Activated naive CD4-positive, alpha-beta T cell treated with anti-CD3 and anti-CD28 coated beads, Interleukin-2, amount 50 U/mL, for 72 hours (primary cell): Measurements from ENCODE around the gene CXXC4. TPM values are rescaled to one million over a fixed set of nuclear protein-coding genes. Genes with fewer than 3 reads are reported as not detected.

Source experiments
- ATAC-seq, 2 donors: fragments of 150-1000 bp; cut with Tn5 transposase; 2 replicates each; pipeline ENCODE4 v1.10.0; 2021; ENCODE audit warnings: mild to moderate bottlenecking in 2 of 2, moderate library complexity in 2 of 2
- DNase-seq, 2 donors: peaks; one replicate each; pipeline ENCODE4 v3.0.0; 2021 to 2022; ENCODE audit warnings: low spot score in 2 of 2
- H3K27ac Mint-ChIP-seq, 2 donors: one replicate each; pipeline ENCODE4 v1.8.0; 2022; ENCODE audit warnings: mild to moderate bottlenecking in 2 of 2, mixed read lengths in 2 of 2
- H3K36me3 Mint-ChIP-seq, 2 donors: one replicate each; pipeline ENCODE4 v1.8.0; 2022; ENCODE audit warnings: mixed read lengths in 2 of 2
- H3K9me3 Mint-ChIP-seq, 2 donors: one replicate each; pipeline ENCODE4 v1.8.0; 2022; ENCODE audit warnings: mixed read lengths in 2 of 2
- total RNA-seq, 2 donors: library from RNA; stranded (reverse); gene quantifications; one replicate each; pipeline ENCODE4 v1.2.3, GENCODE V29; 2022

The CXXC4 gene
- total RNA-seq, 2 donors from 2014 or later: not detected

- Mint-ChIP-seq H3K9me3 (no peaks in the 10 kb centered on the region), H3K27ac (no peak overlapping the region), H3K36me3 (peaks cover 8 to 24% of the 10 kb centered on the region in 2 donors)
- no peak for DNase-seq
- ATAC-seq: no peak
Measured at GRCh38 chr4:104492183-104492771, 2.4 kb downstream of the CXXC4 start.

GRCh38 chr4:104491481-104492182 lies 3.1 kb downstream of the CXXC4 start:
- no peak for DNase-seq
- peak in 1 of 2 donors; percentile 50 for ATAC-seq
- H3K36me3 Mint-ChIP-seq: peaks cover 8 to 24% of the 10 kb centered on the region in 2 donors
- no peaks in the 10 kb centered on the region for H3K9me3 Mint-ChIP-seq
- H3K27ac Mint-ChIP-seq: no peak overlapping the region

GRCh38 chr4:104490770-104491480 lies 3.8 kb downstream of the CXXC4 start:
- Mint-ChIP-seq H3K36me3 (peaks cover 8 to 24% of the 10 kb centered on the region in 2 donors), H3K9me3 (no peaks in the 10 kb centered on the region), H3K27ac (no peak overlapping the region)
- ATAC-seq (peak in 1 of 2 donors; percentile 27), DNase-seq (peak in 1 of 2 donors; percentile 12)

- no peak overlapping the region for H3K27ac Mint-ChIP-seq
- DNase-seq: no peak
Measured at GRCh38 chr4:104490096-104490769, 4.5 kb downstream of the CXXC4 start.

GRCh38 chr4:104489731-104490095 lies 5.0 kb downstream of the CXXC4 start:
- H3K27ac Mint-ChIP-seq: no peak overlapping the region

More at GRCh38 chr4:104490096-104490769, 4.5 kb downstream of the CXXC4 start:
- H3K36me3 Mint-ChIP-seq: peaks cover 1 to 18% of the 10 kb centered on the region in 2 donors
- no peaks in the 10 kb centered on the region for H3K9me3 Mint-ChIP-seq
- ATAC-seq: peak in 1 of 2 donors; percentile 55

GRCh38 chr4:104488151-104488550 lies 6.5 kb downstream of the CXXC4 start:
- Mint-ChIP-seq H3K36me3 (peaks cover 0 to 11% of the 10 kb centered on the region in 2 donors), H3K27ac (no peak overlapping the region)
- ATAC-seq: no peak

More at GRCh38 chr4:104489731-104490095, 5.0 kb downstream of the CXXC4 start:
- DNase-seq: no peak
- Mint-ChIP-seq H3K36me3 (peaks cover 0 to 15% of the 10 kb centered on the region in 2 donors), H3K9me3 (no peaks in the 10 kb centered on the region)
- ATAC-seq: no peak

GRCh38 chr4:104486716-104487504 lies 7.8 kb downstream of the CXXC4 start:
- DNase-seq: no peak
- H3K36me3 Mint-ChIP-seq: peaks cover 0 to 11% of the 10 kb centered on the region in 2 donors
- H3K9me3 Mint-ChIP-seq: no peaks in the 10 kb centered on the region
- no peak overlapping the region for H3K27ac Mint-ChIP-seq
- ATAC-seq: no peak

More at GRCh38 chr4:104488151-104488550, 6.5 kb downstream of the CXXC4 start:
- H3K9me3 Mint-ChIP-seq: no peaks in the 10 kb centered on the region
- no peak for DNase-seq

GRCh38 chr4:104475652-104476051 lies 19.0 kb downstream of the CXXC4 start:
- Mint-ChIP-seq H3K27ac (no peak overlapping the region), H3K36me3 (no peaks in the 10 kb centered on the region), H3K9me3 (peaks cover 0 to under 1% of the 10 kb centered on the region in 2 donors)
- no peak for DNase-seq
- ATAC-seq: no peak

GRCh38 chr4:104472766-104473165 lies 21.9 kb downstream of the CXXC4 start:
- no peak for ATAC-seq

GRCh38 chr4:104470770-104471169 lies 23.9 kb downstream of the CXXC4 start:
- H3K36me3 Mint-ChIP-seq: no peaks in the 10 kb centered on the region

More at GRCh38 chr4:104472766-104473165, 21.9 kb downstream of the CXXC4 start:
- Mint-ChIP-seq H3K9me3 (no peaks in the 10 kb centered on the region), H3K27ac (no peak overlapping the region), H3K36me3 (no peaks in the 10 kb centered on the region)
- DNase-seq: no peak

GRCh38 chr4:104469794-104470193 lies 24.9 kb downstream of the CXXC4 start:
- no peak for ATAC-seq
- H3K9me3 Mint-ChIP-seq: no peaks in the 10 kb centered on the region
- DNase-seq: no peak
- H3K36me3 Mint-ChIP-seq: no peaks in the 10 kb centered on the region
- H3K27ac Mint-ChIP-seq: no peak overlapping the region

More at GRCh38 chr4:104470770-104471169, 23.9 kb downstream of the CXXC4 start:
- Mint-ChIP-seq H3K27ac (no peak overlapping the region), H3K9me3 (no peaks in the 10 kb centered on the region)
- ATAC-seq (no peak), DNase-seq (no peak)

- Mint-ChIP-seq H3K27ac (no peak overlapping the region), H3K9me3 (peaks cover 6 to 7% of the 10 kb centered on the region in 2 donors), H3K36me3 (no peaks in the 10 kb centered on the region)
- ATAC-seq: no peak
- DNase-seq: no peak
Measured at GRCh38 chr4:104465619-104466018, 29.1 kb downstream of the CXXC4 start.

GRCh38 chr4:104465201-104465600 lies 29.5 kb downstream of the CXXC4 start:
- DNase-seq: no peak
- Mint-ChIP-seq H3K36me3 (no peaks in the 10 kb centered on the region), H3K27ac (no peak overlapping the region), H3K9me3 (peaks cover 6 to 7% of the 10 kb centered on the region in 2 donors)
- ATAC-seq: no peak

- ATAC-seq: no peak
- no peak for DNase-seq
- Mint-ChIP-seq H3K27ac (no peak overlapping the region), H3K36me3 (no peaks in the 10 kb centered on the region), H3K9me3 (peaks cover 8 to 11% of the 10 kb centered on the region in 2 donors)
Measured at GRCh38 chr4:104462641-104463040, 32.1 kb downstream of the CXXC4 start.

- no peaks in the 10 kb centered on the region for H3K36me3 Mint-ChIP-seq
- peaks cover 5 to 7% of the 10 kb centered on the region in 2 donors for H3K9me3 Mint-ChIP-seq
- no peak overlapping the region for H3K27ac Mint-ChIP-seq
- ATAC-seq: no peak
- no peak for DNase-seq
Measured at GRCh38 chr4:104457308-104457981, 37.2 kb downstream of the CXXC4 start.
